GM19438 (cell line): Measurements from ENCODE around the gene ARFGAP2.
A peak's percentile ranks its signal among the peaks of the same experiment; 100 is the strongest.

Experiments
- ATAC-seq: cut with Tn5 transposase; IDR thresholded peaks from one replicate; pipeline ENCODE4 v1.9.1; 2021; ENCODE audit warnings: low read depth; ENCODE audit not compliant: unreplicated experiment

Gene ARFGAP2

DNA sequence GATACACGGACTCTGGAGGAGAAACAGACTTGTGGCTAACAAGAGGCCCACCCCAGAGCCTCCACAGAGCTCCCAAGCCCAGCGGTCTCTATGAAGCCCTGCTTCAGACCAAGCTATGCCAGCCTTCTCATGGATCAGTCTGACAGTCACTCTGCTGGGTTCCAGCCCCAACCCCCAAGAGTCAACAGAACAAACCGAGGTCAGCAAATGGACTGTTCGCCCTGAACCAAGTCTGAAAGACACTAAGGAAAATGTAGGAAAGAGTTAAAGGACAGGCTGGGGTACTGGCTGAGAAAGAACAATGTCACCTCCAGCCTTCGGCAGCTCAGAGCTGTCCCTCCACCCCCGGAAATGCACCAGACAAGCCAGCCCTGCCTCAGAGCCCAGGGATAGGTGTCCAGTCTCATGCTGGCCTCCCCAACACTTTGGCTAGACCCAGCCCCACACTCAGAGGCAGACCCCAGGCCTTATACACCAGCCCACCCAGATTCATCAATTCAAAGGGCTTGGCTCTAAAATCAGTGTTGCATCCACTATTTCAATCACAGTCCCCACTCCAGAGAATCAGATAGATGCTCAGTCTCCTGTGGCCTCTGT, 3.8 kb downstream of the ARFGAP2 start:
- ATAC-seq = no peak

DNA sequence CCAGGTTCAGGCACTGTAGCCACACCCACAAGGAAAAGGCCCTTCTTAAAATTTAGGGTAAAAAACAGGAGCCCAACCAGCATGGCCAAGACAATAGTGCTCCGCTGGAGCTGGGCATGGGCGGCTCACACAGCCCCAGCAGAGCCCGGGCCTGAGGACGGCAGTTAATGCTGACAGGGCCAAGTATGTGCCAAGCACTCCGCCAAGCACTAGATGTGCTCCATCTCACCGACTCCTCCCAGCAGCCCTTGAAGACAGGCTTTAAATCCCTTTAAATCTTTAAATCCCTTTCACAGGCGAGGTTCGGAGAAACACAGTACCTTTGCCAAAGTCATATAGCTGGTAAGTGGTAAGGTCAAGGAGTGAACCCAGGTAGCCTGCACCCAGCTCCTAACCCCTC, 4.8 kb downstream of the ARFGAP2 start:
- no peak for ATAC-seq

- no peak for ATAC-seq
These were observed 5.4 kb downstream of the ARFGAP2 start for GRCh38 chr11:47171061-47171838.

GRCh38 chr11:47166368-47166767, 10.3 kb downstream of the ARFGAP2 start:
- ATAC-seq = no peak

DNA sequence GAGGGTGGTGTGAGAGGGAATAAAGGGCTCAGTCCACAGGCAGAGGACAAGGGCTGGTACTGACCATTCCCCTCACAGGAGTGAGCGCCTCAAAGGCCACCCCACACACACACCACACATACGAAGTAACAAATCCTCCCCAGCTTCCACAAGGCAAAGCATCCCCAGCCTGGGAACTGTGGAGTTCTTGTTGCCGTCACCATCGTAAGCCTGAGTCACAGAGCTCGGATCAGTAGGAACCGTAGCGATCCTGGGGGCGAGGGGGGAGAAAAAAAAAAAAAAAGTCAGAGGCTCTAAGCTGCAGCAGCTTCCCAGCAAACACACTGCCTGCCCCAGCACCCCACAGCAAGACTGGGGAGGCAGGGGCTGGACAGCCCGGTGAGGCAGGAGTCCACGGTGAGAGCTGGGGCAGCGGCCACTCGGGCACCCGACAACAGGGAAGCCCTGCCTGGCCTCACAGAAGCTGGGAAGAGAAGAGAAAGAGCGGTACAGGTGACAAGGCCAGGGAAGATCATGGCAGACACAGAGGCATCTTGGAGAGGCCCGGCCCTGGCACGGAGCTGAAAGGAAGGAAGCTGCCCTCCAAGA, 11.3 kb downstream of the ARFGAP2 start:
- no peak for ATAC-seq

- ATAC-seq = no peak
These were observed 12.4 kb downstream of the ARFGAP2 start for GRCh38 chr11:47164321-47164720.

DNA sequence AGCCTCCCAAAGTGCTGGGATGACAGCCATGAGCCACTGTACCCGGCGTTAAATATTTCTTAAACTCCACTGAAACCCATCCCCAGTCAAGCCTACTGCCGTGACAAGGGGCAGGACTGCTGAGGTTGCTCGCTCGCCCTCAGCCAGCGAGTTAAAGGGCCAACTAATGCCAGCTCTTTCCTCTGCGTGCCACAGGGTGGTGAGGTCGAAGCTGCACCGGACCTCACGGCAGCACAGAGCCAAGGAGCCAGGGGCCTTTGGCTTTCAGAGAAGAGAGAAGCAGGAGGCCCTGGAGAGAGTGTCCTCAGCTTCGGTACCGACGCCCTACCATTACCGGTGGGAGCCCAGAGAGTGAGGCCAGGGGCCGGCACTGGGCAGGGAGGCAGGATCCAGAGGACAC, 12.8 kb downstream of the ARFGAP2 start:
- no peak for ATAC-seq

- ATAC-seq = no peak
These were observed 13.5 kb downstream of the ARFGAP2 start for GRCh38 chr11:47163193-47163592.

- ATAC-seq = no peak
These were observed 14.3 kb downstream of the ARFGAP2 start for GRCh38 chr11:47162426-47162825.

- ATAC-seq = no peak
These were observed 14.8 kb downstream of the ARFGAP2 start for GRCh38 chr11:47161890-47162289.

DNA sequence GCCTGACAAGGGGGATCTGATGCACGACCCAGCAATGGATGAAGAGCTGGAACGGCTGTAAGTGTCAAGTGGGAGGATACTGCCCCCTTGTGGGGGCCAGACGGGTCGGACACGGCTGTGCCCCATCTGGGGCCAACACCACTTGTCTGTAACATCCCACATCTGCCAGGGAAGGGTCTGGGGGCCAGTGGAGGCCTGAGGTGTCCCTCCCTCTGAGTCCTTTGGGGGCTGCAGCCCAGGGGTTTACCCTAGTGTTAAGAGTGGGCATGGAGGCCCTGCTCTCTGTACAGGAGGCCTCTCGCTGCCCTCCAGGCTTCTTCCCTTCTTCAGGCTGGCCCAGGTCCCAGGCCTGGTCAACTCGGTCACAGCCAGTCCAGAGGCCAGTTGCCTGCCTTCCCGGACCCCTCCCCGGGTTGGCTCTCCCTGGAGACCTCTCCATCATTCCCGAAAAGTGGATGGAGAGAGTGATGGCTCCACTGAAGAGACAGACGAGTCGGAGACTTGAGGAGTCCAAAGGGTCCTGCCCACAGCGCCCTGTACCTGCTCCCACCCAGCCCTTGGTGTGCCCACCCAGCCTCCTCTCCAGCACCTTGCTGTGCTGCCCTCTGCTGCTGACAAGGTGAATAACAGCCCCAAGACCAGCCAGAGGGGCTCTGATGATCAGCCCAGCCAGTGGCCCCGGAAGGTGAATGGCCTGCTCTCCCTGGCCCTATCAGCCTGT, 15.4 kb downstream of the ARFGAP2 start:
- peak; percentile 61 for ATAC-seq

DNA sequence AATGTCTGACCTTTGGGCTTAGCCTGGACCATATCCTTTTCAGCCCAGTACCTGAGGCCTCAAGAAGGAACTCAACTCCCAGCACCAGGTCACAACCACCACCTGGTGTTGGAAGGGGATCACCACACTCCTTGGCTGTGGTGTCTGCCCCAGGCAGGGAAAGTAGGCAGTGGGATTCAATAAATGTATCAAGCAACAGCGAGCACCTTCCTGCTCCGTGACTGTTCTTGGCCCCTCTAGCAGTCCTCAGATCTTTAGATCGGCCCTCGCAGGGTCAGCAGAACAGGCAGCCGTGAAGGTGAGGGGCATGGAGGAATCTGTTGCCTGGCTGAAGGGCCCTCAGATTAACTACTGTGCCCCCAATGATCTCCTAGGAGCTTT, 15.9 kb downstream of the ARFGAP2 start:
- ATAC-seq = no peak

- ATAC-seq = no peak
These were observed 18.4 kb downstream of the ARFGAP2 start for GRCh38 chr11:47158242-47158641.

DNA sequence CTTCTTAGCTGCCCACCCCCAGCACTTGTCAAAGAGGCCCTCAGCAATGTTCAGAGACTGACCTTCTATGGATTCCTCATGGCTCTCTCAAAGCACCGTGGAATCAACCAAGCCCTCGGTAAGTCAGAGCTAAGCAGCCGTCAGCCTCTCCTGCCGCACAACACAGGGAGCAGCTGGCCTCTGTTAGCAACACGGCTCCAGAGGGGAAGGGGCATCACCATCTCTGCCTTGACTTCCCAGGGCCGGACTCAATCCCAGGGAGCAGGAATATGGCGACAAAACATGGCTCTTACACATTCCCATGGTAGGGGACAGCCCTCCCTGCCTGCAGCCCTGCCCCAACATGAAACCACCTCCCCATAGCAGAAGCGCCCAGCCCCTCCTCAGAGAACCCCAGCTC, 18.9 kb downstream of the ARFGAP2 start:
- ATAC-seq = no peak

GRCh38 chr11:47156951-47157350, 19.7 kb downstream of the ARFGAP2 start:
- ATAC-seq = no peak

DNA sequence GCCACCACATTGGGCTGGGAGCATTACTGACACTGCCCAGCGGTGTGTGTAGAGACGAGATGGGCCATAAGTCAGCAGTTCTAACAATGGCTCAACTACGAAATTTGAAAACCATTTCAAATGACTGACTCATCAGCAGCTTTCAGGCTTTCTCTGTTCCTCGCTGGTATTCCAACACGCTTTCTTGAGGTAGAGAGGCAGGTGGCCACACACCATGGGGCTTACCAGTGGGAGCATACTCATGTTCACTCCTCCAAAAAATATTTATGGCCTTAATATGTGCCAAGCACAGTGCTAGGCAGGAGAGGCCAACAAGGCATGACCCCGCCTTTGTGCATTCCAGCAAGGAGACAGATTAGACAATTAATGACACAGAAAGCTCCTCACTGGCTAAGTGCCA, 20.3 kb downstream of the ARFGAP2 start:
- no peak for ATAC-seq

- no peak for ATAC-seq
These were observed 20.8 kb downstream of the ARFGAP2 start for GRCh38 chr11:47155879-47156278.

DNA sequence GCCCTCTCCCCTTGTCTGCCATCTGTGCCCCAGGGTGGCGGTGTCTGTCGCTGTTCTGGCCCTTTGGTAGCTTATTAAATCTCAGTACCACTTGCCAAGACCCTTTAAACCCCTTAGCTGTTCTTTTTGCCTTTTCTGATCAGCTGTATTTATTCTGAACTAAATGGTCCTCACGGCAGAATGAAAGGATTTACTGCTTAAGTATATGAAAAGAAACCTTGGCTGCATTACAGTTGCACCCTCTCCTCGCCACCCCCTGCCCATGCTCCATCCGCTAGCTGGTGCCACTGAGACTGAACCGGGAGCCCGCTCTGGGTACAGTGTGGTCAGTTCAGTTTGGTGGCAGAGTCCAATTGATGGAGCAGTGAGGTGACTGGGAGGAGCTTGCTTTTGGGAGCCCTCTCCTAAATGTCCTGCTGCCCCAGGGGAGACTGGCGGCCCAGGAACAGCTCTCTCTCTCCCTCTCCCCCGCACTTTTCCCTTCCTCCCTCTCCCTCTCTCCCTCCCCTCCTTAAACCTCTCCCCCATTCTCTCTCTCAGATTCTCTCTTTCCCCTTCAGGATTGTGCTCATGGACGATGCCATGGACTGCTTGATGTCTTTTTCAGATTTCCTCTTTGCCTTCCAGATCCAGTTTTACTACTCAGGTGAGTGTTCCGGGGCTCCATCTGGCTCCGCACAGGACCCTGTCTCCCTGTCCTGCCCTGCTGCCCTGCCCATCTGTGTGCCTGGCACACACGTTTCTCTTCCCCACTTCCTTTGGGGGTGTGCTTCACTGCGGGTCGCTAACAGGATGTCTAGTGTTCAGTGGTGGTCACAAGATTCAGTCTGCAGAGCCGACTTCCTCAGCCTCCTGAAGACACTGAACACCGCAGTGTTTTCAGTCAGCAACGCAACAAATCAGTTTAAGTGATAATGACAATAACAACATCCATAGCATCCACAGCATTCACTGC, 21.8 kb downstream of the ARFGAP2 start:
- ATAC-seq = no peak

- ATAC-seq = peak; percentile 58
These were observed 23.4 kb downstream of the ARFGAP2 start for GRCh38 chr11:47152953-47153950.
